Calu3 (cell line): ENCODE measurements around the gene CST3. TPM values are rescaled to one million over a fixed set of nuclear protein-coding genes. Genes with fewer than 3 reads are reported as not detected.

Source experiments
- BruUV-seq: library from RNA; stranded (reverse); fragments of 400-500 nt; replicated peaks from 2 replicates; lab custom pipeline; 2021; lab: Mats Ljungman, UMichigan
- CTCF ChIA-PET: fragments of 300-600 bp; sonication (Branson Sonifier 250); formaldehyde crosslinking; loops from one replicate; lab custom pipeline; 2022; ENCODE audit warnings: antibody characterized with exemption; lab: Charles Lee
- DNase-seq: peaks from one replicate; pipeline ENCODE4 v3.0.0; 2022
- H3K27ac Mint-ChIP-seq: one replicate; pipeline ENCODE4 v1.8.0; 2022; ENCODE audit warnings: mixed read lengths; ENCODE audit not compliant: unreplicated experiment
- H3K27me3 Mint-ChIP-seq: one replicate; pipeline ENCODE4 v1.8.0; 2022; ENCODE audit warnings: mixed read lengths; ENCODE audit not compliant: unreplicated experiment
- H3K36me3 Mint-ChIP-seq: one replicate; pipeline ENCODE4 v1.8.0; 2022; ENCODE audit warnings: mild to moderate bottlenecking, moderate library complexity, mixed read lengths; ENCODE audit not compliant: insufficient read depth, unreplicated experiment
- H3K4me1 Mint-ChIP-seq: one replicate; pipeline ENCODE4 v1.8.0; 2022; ENCODE audit warnings: mild to moderate bottlenecking, low read depth, mixed read lengths; ENCODE audit not compliant: unreplicated experiment
- H3K4me3 Mint-ChIP-seq: one replicate; pipeline ENCODE4 v1.8.0; 2022; ENCODE audit warnings: mild to moderate bottlenecking, low read depth, moderate library complexity, mixed read lengths; ENCODE audit not compliant: unreplicated experiment
- H3K9me3 Mint-ChIP-seq: one replicate; pipeline ENCODE4 v1.8.0; 2022; ENCODE audit warnings: low read depth, mixed read lengths; ENCODE audit not compliant: unreplicated experiment
- CTCF ChIP-seq: fragments of 200-600 bp; IDR thresholded peaks from one replicate; pipeline ENCODE4 v1.8.0; 2022; ENCODE audit warnings: antibody characterized with exemption; ENCODE audit not compliant: unreplicated experiment
- intact Hi-C: fragments of 100-400 bp; cut with micrococcal nuclease; formaldehyde crosslinking; loops from one replicate; pipeline ENCODE4 v1.10.0; 2022; ENCODE audit not compliant: unreplicated experiment
- total RNA-seq: library from RNA; stranded (reverse); gene quantifications from 2 replicates; pipeline ENCODE4 v1.2.3, GENCODE V29; 2022

CST3 gene
- total RNA-seq, 1 experiment from 2014 or later, result 95.7 TPM

GRCh38 chr20:23644164-23644563 lies 6.4 kb upstream of the CST3 start:
- no peak for DNase-seq
- Mint-ChIP-seq H3K4me1 (no peaks in the 10 kb centered on the region), H3K9me3 (no peaks in the 10 kb centered on the region), H3K36me3 (no peaks in the 10 kb centered on the region), H3K27ac (no peak overlapping the region), H3K4me3 (no peak overlapping the region), H3K27me3 (no peaks in the 10 kb centered on the region)
- intact Hi-C loops, result no loop called here
- no TSS peak for BruUV-seq
- TF ChIP-seq CTCF, result no peak
- CTCF ChIA-PET, result no interaction called here

GRCh38 chr20:23643659-23644058 lies 5.9 kb upstream of the CST3 start:
- H3K4me3 Mint-ChIP-seq, result no peak overlapping the region
- no peaks in the 10 kb centered on the region for H3K27me3 Mint-ChIP-seq
- TF ChIP-seq CTCF, result no peak
- no peak for DNase-seq
- no TSS peak for BruUV-seq
- H3K4me1 Mint-ChIP-seq, result no peaks in the 10 kb centered on the region
- H3K27ac Mint-ChIP-seq, result no peak overlapping the region
- intact Hi-C loops, result no loop called here
- no peaks in the 10 kb centered on the region for H3K9me3 Mint-ChIP-seq
- CTCF ChIA-PET, result no interaction called here
- H3K36me3 Mint-ChIP-seq, result no peaks in the 10 kb centered on the region

- no TSS peak for BruUV-seq
- intact Hi-C loops, result no loop called here
These were observed 4.4 kb upstream of the CST3 start for GRCh38 chr20:23641936-23642751.

More at GRCh38 chr20:23641936-23642751, 4.4 kb upstream of the CST3 start:
- no peaks in the 10 kb centered on the region for H3K27me3 Mint-ChIP-seq
- TF ChIP-seq CTCF, result no peak
- peaks cover 2% of the 10 kb centered on the region for H3K36me3 Mint-ChIP-seq
- H3K27ac Mint-ChIP-seq, result no peak overlapping the region
- H3K4me3 Mint-ChIP-seq, result no peak overlapping the region
- no peaks in the 10 kb centered on the region for H3K4me1 Mint-ChIP-seq
- DNase-seq, result no peak
- H3K9me3 Mint-ChIP-seq, result no peaks in the 10 kb centered on the region
- CTCF ChIA-PET, result no interaction called here
